Endothelial cell of umbilical vein (primary cell): Measurements from ENCODE around the gene SRRM2. TPM values are rescaled to one million over a fixed set of nuclear protein-coding genes. Genes with fewer than 3 reads are reported as not detected.

Experiments
- BruUV-seq: library from RNA; stranded (reverse); fragments of 400-500 nt; replicated peaks from 2 replicates; lab custom pipeline; 2021; lab: Mats Ljungman, UMichigan
- CTCF ChIA-PET: fragments of 300-600, 350-600 bp; sonication (Branson Sonifier 250); formaldehyde crosslinking; loops from one replicate; lab custom pipeline; 2021; ENCODE audit warnings: antibody characterized with exemption, inconsistent platforms; lab: Charles Lee
- POLR2A ChIA-PET: fragments of 300-600, 350-600 bp; sonication (Branson Sonifier 250); formaldehyde crosslinking; loops from one replicate; lab custom pipeline; 2021; ENCODE audit warnings: antibody characterized with exemption, inconsistent platforms; lab: Charles Lee
- DNase-seq: peaks from one replicate; pipeline ENCODE4 v3.0.0-alpha.2; 2011; ENCODE audit warnings: low read depth, low spot score
- FAIRE-seq: peaks from 2 replicates; lab custom pipeline; 2011; peaks lifted over from hg19 to GRCh38; lab: Jason Lieb, UNC
- H2AFZ ChIP-seq: 2 replicates; pipeline ENCODE4 v1.6.0; 2012; ENCODE audit warnings: low read depth, low read length, control low read depth, inconsistent platforms
- H3K27ac ChIP-seq: 2 replicates; pipeline ENCODE4 v1.5.1; 2011; ENCODE audit warnings: low read depth, mild to moderate bottlenecking, control low read depth, low read length, moderate library complexity; ENCODE audit not compliant: insufficient read depth
- H3K27me3 ChIP-seq, 2 experiments: 2 replicates each; pipeline versions ENCODE4 v1.6.0 to v1.6.1; 2011; ENCODE audit warnings: low read length in 2 of 2, mixed read lengths in 1 of 2; ENCODE audit not compliant: control insufficient read depth in 2 of 2, insufficient read depth in 2 of 2
- H3K36me3 ChIP-seq, 2 experiments: 2 replicates in 1 of 2; 3 replicates in 1 of 2; pipeline ENCODE4 v1.5.1; 2011; ENCODE audit warnings: low read length in 2 of 2, mild to moderate bottlenecking in 1 of 2, moderate library complexity in 1 of 2; ENCODE audit not compliant: control insufficient read depth in 2 of 2, insufficient read depth in 2 of 2; ENCODE audit errors: extremely low read depth in 1 of 2
- H3K4me1 ChIP-seq: 3 replicates; pipeline ENCODE4 v1.5.1; 2011; ENCODE audit warnings: mild to moderate bottlenecking, low read length; ENCODE audit not compliant: control insufficient read depth, insufficient read depth; ENCODE audit errors: extremely low read depth
- H3K4me2 ChIP-seq: 2 replicates; pipeline ENCODE4 v1.6.1; 2011; ENCODE audit warnings: low read length, control low read depth, mixed read lengths; ENCODE audit not compliant: insufficient read depth
- H3K4me3 ChIP-seq, 3 experiments: fragments of 200-600 bp in 1 of 3; sonication (generic), shearing (Covaris generic) in 1 of 3; replicated peaks in 1 of 3; 2 replicates each; pipeline ENCODE4 v1.5.1; 2011 to 2016; ENCODE audit warnings: control low read depth in 3 of 3, low read length in 3 of 3, mild to moderate bottlenecking in 2 of 3, inconsistent platforms in 1 of 3, low read depth in 1 of 3, moderate library complexity in 1 of 3; ENCODE audit not compliant: insufficient read depth in 1 of 3
- H3K79me2 ChIP-seq: 2 replicates; pipeline ENCODE4 v1.6.0; 2012; ENCODE audit warnings: low read length, inconsistent platforms; ENCODE audit not compliant: control insufficient read depth, insufficient read depth
- H3K9ac ChIP-seq: replicated peaks from 2 replicates; pipeline ENCODE3; 2011; ENCODE audit warnings: low read length, control low read depth; ENCODE audit not compliant: insufficient read depth; ENCODE audit errors: extremely low read depth
- H3K9me1 ChIP-seq: replicated peaks from 3 replicates; pipeline ENCODE4 v1.6.0; 2011; ENCODE audit warnings: mild to moderate bottlenecking, low read length; ENCODE audit not compliant: control insufficient read depth, insufficient read depth; ENCODE audit errors: extremely low read depth
- H3K9me3 ChIP-seq: replicated peaks from 2 replicates; pipeline ENCODE4 v1.5.1; 2012; ENCODE audit warnings: low read length, inconsistent platforms; ENCODE audit not compliant: control insufficient read depth, insufficient read depth
- H4K20me1 ChIP-seq: replicated peaks from 2 replicates; pipeline ENCODE3; 2011; ENCODE audit warnings: mild to moderate bottlenecking, low read length; ENCODE audit not compliant: control insufficient read depth, insufficient read depth; ENCODE audit errors: extremely low read depth
- CTCF ChIP-seq, 2 donors: IDR thresholded peaks; 1 replicate in 1 of 2; 2 replicates in 1 of 2; pipeline ENCODE4 v1.5.1; 2011; ENCODE audit warnings: low read length in 2 of 2, mild to moderate bottlenecking in 2 of 2, moderate library complexity in 2 of 2, control low read depth in 1 of 2, inconsistent platforms in 1 of 2, low read depth in 1 of 2; ENCODE audit not compliant: insufficient read depth in 1 of 2; ENCODE audit errors: extremely low read depth in 1 of 2
- EZH2 ChIP-seq: IDR thresholded peaks from 2 replicates; pipeline ENCODE4 v1.6.1; 2012; ENCODE audit warnings: borderline replicate concordance, low read depth, mild to moderate bottlenecking, moderate library complexity, low read length, inconsistent platforms; ENCODE audit not compliant: severe bottlenecking
- FOS ChIP-seq: IDR thresholded peaks from 2 replicates; pipeline ENCODE4 v1.6.1; 2011; ENCODE audit warnings: mild to moderate bottlenecking, low read length, moderate library complexity, borderline replicate concordance; ENCODE audit not compliant: insufficient read depth
- GATA2 ChIP-seq: IDR thresholded peaks from 2 replicates; pipeline ENCODE4 v1.7.0; 2011; ENCODE audit warnings: low read depth, mild to moderate bottlenecking, moderate library complexity, mixed read lengths, low read length; ENCODE audit not compliant: insufficient read length, insufficient read depth
- JUN ChIP-seq: IDR thresholded peaks from 2 replicates; pipeline ENCODE4 v1.6.1; 2011; ENCODE audit warnings: borderline replicate concordance, low read depth; ENCODE audit not compliant: insufficient read length, insufficient read depth
- MAX ChIP-seq: IDR thresholded peaks from 2 replicates; pipeline ENCODE4 v1.6.1; 2011; ENCODE audit not compliant: insufficient read depth, insufficient read length
- MYC ChIP-seq: IDR thresholded peaks from one replicate; pipeline ENCODE4 v1.6.1; 2011; ENCODE audit warnings: mild to moderate bottlenecking, low read depth, low read length
- POLR2A ChIP-seq: IDR thresholded peaks from 2 replicates; pipeline ENCODE4 v1.6.1; 2012; ENCODE audit warnings: low read depth, mild to moderate bottlenecking, control low read depth, low read length
- POLR2AphosphoS5 ChIP-seq: IDR thresholded peaks from 2 replicates; pipeline ENCODE4 v1.6.1; 2012; ENCODE audit warnings: low read depth, mild to moderate bottlenecking, control low read depth, low read length, moderate library complexity; ENCODE audit not compliant: insufficient read depth
- dilution Hi-C: fragments of 300-500 bp; cut with MboI; formaldehyde crosslinking; loops from one replicate; pipeline ENCODE4 v1.15.0; 2019; ENCODE audit warnings: low sequenced_read_pairs; ENCODE audit not compliant: extremely low pct_ligation_motif_present
- intact Hi-C: fragments of 100-400 bp; cut with micrococcal nuclease; formaldehyde crosslinking; loops from one replicate; pipeline ENCODE4 v1.10.0; 2022
- polyA plus RNA-seq, 4 experiments: library from polyadenylated mRNA; depleted of rRNA in 3 of 4; stranded (reverse) in 3 of 4; unstranded in 1 of 4; fragments of >200 nt; gene quantifications; 2 replicates each; pipeline versions ENCODE4 v1.2.1 to v1.2.3, GENCODE V29; 2011 to 2012; ENCODE audit warnings: missing spikeins in 1 of 4
- total RNA-seq: library from RNA; stranded (reverse); gene quantifications from 2 replicates; pipeline ENCODE4 v1.2.3, GENCODE V29; 2021

The SRRM2 gene
- total and polyA plus RNA-seq, 2 donors (not counting 3 experiments of a cell fraction or from before 2014, with no cell fraction given): 270 to 483 TPM

DNA sequence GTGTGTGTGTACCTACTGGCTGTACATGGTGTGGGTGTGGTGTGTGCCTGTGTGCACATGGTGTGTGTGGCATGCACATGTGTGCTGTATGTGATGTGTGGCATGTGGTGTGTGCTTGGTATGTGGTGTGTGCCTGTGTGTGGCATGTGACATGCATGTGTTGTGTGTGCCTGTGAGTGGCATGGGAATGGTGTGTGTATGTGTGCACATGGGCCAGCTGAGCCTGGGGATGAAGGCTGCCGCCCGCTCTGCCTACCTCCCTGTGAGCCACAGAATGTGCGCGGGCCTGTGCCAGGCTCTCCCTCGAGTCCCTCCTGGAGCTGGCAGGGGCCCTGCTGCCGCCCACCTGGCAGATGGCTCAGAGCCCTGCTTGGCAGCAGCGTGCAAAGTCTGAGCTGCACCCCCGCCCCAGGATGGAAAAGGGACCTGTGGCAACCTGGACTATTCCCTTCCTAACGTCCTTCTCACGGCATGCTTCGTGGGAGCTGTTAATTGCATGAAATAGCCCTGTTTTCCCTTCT is 41.7 kb upstream of the SRRM2 start:
- intact Hi-C loops: no loop called here

GRCh38 chr16:2711370-2712062 is 40.9 kb upstream of the SRRM2 start:
- H3K4me1 ChIP-seq: no peaks in the 10 kb centered on the region
- H2AFZ ChIP-seq: no peak overlapping the region
- H3K4me3 ChIP-seq: no peak overlapping the region
- FAIRE-seq (no peak), DNase-seq (no peak)
- peaks cover 0 to 17% of the 10 kb centered on the region in 2 experiments for H3K36me3 ChIP-seq
- BruUV-seq: no TSS peak
- dilution Hi-C loops: no loop called here
- H3K79me2 ChIP-seq: no peaks in the 10 kb centered on the region
- H3K4me2 ChIP-seq: no peak overlapping the region
- no peaks in the 10 kb centered on the region for H3K9me1 ChIP-seq
- no peaks in the 10 kb centered on the region for H3K27me3 ChIP-seq
- H3K9ac ChIP-seq: no peak overlapping the region
- ChIA-PET POLR2A (no interaction called here), CTCF (interaction anchor here (1.0 kb wide), 1 partner anchor 19 kb away, joined by 3 read pairs; no protein-coding TSS in a partner anchor)
- intact Hi-C loops: no loop called here
- no peaks in the 10 kb centered on the region for H3K9me3 ChIP-seq
- TF ChIP-seq JUN (no peak), FOS (no peak), GATA2 (no peak), CTCF (IDR thresholded peaks at IDR 0.05; ENCODE audit: extremely low read depth in 1 of 2, insufficient read depth in 1 of 2, low read depth in 1 of 2, low read length in 2 of 2) (no peak), MYC (no peak), POLR2AphosphoS5 (no peak), MAX (no peak), EZH2 (no peak), POLR2A (no peak)
- H3K27ac ChIP-seq: no peak overlapping the region
- H4K20me1 ChIP-seq: no peaks in the 10 kb centered on the region

More for the DNA sequence above, 41.7 kb upstream of the SRRM2 start:
- H3K27ac ChIP-seq: no peak overlapping the region
- H3K9ac ChIP-seq: no peak overlapping the region
- dilution Hi-C loops: no loop called here
- FAIRE-seq (no peak), DNase-seq (no peak)
- ChIA-PET POLR2A (no interaction called here), CTCF (interaction anchor here (1.0 kb wide), 1 partner anchor 19 kb away, joined by 3 read pairs; no protein-coding TSS in a partner anchor)
- H3K9me1 ChIP-seq: no peaks in the 10 kb centered on the region
- no peak overlapping the region for H3K4me2 ChIP-seq
- no peak overlapping the region for H3K4me3 ChIP-seq
- H4K20me1 ChIP-seq: no peaks in the 10 kb centered on the region
- no TSS peak for BruUV-seq
- H3K9me3 ChIP-seq: no peaks in the 10 kb centered on the region
- H2AFZ ChIP-seq: no peak overlapping the region
- H3K36me3 ChIP-seq: peaks cover 0 to 17% of the 10 kb centered on the region in 2 experiments
- no peaks in the 10 kb centered on the region for H3K79me2 ChIP-seq
- no peaks in the 10 kb centered on the region for H3K27me3 ChIP-seq
- no peak for TF ChIP-seq POLR2AphosphoS5
- peak; percentile 11 for TF ChIP-seq MAX
- H3K4me1 ChIP-seq: no peaks in the 10 kb centered on the region
